Measurements from ENCODE around the gene LYSET.
"Not testable (repeated sequence)": the region's sequence is repeated elsewhere in the genome, so short reads cannot be mapped to it uniquely, and the experiment has no call there.

Gene LYSET, protein sequence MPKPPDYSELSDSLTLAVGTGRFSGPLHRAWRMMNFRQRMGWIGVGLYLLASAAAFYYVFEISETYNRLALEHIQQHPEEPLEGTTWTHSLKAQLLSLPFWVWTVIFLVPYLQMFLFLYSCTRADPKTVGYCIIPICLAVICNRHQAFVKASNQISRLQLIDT

DNA sequence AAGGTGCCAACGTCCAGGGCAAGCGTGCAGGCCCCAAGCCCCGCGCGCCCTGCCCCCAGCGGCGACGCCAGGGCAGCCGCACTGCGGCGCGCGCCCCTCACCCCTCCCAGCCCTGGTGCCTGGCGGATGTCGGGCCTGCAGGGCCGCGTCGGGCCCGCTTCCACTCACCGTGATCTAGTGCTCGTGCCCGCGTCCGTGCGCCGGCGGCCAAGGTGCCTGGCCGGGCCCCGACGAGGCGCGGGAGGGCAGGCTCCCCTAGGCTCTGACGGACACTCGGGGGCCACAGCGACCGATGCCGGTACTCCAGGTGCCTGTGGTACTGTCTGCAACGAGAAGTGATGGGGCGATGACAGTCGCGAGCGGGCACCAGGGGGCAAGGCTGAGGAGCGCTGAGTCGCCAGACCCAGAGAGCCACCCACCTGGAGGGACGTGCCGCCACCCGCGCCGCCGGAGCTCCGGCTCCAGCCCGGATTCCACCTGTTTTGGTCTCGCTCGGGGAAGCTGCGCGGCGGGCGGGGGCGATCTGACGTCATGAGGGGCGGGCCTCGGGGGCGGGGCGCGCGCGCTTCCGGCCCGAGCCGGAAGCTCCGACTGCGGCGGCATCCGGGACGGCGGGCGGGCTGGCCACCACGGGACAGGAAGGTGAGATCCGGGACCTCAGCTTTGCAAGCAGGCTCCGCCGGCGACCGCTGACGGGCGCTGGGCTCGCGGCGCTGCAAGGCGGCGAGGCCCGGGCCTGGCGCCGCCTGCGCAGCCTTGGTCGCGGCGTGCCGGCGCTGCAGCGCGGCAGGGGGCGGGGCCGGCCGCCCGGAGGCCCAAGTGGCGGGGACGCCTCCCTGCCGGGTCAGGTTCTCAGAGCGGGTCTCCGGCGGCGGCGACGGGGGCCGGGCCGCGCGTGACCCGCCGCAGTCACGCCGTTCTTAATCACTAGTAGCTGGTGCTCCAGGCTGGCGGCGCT, at the start of gene LYSET, which contains the start of gene MOAP1:
Gene LYSET (plus strand): TSS at position 927 of the 958 bp plus-strand sequence. CDS start 89 bp downstream, outside the sequence.
Gene MOAP1 (minus strand): TSS at position 507 of the 958 bp plus-strand sequence. CDS start 655 bp downstream, outside the sequence.
- peak; percentile 93 for DNase-seq

DNA sequence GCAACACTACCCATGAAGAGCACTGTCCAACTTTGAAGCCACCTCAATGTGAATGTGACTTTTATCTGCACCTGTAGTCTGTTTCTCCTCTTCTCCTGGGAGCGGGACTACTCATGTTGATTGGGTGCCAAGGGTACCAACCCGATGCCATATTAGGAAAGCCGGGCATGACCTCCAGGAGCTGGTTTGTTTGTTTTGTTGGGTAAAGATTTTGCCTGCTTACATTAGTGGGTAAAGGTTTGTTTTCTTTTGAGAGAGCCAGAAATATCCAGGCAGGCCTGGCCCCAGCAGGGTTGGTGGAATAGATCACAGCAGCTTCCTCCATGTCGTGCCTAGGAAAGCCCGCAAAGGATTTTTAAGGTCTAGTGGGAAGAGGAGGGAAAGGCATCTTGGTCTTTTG, 49.7 kb upstream of the LYSET start:
- DNase-seq: no peak

DNA sequence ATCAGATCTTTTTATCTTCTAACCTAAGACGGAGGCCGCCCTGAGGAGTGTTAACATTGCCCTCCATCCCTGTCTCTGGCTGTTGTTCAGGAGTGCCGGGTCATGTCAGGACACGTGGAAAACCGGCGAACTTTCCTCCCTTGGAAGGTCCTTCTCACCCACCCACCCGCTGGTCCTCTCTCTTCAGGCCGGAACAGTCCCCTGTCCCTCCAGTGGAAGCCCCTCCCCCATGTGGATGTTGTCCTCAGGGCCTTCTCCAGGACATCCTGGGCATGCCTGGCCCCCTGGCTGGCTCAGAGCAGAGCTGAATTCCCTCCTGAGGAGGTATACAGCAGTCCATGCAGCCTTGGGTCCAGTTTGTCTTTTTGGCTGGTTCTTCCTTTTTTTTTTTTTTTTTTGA, 49.1 kb upstream of the LYSET start:
- DNase-seq: no peak

DNA sequence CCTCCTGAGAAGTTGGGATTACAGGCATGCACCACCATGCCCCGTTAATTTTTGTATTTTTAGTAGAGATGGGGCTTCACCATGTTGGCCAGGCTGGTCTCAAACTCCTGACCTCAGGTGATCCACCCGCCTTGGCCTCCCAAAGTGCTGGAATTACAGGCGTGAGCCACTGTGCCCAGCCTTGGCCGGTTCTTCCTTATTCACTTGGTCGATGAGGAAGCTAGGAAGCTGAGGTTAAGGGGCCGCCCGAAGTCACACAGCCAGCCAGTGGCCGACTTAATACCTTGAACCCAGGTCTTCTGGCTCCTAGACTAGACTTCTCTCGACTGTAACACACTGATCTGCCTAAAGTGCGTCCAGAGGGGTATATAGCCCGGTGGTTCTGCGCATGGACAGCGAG, 48.6 kb upstream of the LYSET start:
- DNase-seq: not testable (repeated sequence)

DNA sequence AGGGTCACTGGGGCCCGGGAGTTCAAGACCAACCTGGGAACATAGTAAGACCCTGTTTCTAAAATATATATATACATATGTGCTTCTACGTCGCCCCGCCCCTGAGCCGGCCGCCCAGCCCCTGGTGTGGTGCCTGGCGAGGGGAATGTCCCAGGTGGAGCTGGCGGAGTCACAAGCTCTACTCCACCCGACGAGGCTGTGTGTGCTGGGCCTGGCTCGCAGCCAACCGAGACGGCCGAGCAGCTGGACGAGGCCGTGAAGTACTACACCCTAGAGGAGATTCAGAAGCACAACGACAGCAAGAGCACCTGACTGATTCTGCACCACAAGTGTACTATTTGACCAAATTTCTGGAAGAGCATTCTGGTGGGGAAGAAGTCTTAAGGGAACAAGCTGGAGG, 47.3 kb upstream of the LYSET start:
- peak; percentile 43 for DNase-seq

DNA sequence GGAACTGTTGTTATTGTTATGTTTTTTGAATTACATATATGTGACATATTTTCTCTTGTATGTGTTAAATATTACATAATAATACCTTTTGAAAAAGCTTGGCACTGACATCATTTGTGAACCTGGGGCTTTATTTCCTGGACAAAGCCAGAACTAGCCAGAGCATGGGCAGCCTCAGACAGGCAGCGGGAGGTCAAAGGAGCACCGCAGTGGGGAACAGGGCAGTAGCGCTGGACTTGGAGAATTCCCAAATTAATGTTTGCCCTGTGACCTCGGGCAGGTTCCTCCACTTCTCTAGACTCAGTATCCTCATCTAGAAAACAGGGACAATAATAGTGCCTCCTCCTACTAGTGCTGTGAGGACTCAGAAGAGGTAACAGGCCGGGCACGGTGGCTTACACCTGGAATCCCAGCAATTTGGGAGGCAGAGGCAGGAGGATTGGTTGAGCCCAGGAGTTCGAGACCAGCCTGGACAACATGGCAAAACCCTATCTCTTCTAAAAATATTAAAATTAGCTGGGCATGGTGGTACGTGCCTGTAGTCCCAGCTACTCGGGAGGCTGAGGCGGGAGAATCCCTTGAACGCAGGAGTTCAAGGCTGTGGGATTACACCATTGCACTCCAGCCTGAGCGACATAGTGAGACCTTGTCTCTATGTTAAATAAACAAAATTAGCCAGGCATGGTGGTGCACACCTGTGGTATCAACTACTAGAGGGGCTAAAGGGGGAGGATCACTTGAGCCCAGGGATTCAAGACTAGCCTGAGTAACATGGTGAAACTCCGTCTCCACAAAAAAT, 42.1 kb upstream of the LYSET start:
- no peak for DNase-seq

DNA sequence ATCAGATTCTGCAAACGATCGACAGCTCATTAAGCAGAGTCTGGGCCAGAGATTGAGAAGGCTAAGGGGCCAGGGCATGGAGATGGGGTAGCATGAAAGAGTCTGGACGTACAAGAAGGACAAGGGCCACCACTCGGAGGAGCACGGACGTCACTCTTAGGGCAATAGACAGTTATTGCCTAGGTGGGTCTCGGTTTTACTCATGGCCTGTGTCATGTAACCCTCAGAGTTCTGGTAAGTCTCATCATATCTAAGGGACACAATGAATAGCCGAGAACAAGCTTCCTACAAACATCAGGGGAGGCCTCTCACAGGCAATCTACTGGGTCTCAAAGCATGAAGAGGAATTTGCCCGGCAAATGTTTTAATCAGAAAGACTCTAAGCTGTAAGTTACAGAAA, 39.0 kb upstream of the LYSET start:
- DNase-seq: no peak

DNA sequence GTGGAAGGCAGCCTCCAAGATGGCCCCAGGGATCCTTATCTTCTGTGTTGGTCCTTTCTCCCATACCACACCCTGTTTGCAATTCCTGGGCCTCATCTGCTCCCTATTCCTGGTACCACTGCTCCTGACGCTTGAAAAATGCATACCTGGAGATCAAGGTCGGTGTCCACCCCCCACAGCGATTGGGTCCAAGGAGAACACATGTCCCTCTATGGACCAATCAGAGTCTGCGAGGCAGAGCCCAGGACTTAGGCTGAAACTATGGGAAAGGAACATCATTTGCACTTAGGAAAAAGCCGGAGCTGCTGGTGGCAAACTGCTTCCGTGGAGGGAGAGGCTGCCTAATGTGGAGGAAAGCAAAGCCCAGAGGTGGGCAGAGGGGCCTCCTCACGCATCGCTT, 36.1 kb upstream of the LYSET start:
- no peak for DNase-seq

DNA sequence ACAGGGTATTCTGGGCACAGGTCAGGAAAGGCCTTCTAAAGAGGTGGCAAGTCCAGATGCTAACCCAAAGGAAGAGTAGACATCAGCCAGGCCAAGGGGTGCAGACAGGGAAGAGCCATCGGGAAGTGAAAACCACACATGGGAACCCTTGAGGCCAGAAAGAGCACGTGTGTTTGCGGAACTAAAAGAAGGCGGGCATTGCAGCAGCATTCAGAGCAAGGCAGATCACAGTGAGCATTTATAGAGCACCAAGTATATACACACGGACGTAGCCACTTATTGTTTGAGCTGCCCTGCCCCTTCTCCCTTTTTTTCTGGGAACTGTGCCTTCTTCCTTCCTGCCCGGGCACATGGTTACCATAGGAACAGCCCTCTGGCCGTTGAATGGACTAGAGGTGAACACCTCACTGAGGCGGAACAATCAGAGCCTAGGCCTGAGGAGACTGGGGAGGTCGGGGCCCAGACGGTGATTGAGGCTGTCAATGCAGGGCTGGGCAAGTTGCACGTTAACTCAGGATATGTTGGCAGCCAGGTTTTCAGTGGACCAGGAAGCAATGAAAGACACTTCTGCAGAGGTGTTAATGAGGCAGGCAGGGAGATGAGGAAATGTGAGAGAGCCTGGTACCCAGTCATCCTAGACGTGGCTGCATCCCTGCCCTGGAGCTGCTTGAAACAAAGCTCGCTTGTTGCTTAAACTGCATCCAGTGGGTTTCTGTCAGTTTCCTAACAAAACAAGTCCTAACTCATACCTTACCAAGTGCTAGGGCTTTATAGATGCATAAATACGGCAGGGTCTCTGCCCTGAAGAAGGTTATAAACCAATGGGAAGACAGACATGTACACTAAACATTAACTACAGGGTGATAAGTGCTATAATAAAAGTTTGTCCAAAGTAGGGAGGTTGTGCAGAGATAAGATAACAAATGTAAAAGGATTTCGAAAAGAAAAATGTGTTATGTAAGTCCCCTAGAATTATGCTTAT, 34.6 kb upstream of the LYSET start:
- DNase-seq: no peak

DNA sequence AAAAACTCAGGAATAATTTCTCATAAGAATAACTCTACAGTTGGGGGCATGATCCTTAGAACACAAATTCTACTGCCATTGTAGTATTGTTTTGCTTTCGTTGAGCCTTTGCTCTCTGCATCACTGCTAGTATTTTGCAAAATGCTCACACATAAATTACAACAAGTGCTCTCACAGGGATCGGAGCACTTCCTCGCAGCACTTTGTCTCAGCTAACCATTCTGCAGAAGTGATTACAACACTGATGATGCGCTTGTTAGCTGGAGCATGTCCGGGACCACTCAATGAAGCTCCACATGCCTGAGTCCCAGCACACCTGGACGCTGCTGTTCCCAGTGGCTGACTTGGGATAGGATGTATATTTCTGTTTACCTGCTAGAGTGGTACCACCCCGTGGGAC, 32.0 kb upstream of the LYSET start:
- no peak for DNase-seq

DNA sequence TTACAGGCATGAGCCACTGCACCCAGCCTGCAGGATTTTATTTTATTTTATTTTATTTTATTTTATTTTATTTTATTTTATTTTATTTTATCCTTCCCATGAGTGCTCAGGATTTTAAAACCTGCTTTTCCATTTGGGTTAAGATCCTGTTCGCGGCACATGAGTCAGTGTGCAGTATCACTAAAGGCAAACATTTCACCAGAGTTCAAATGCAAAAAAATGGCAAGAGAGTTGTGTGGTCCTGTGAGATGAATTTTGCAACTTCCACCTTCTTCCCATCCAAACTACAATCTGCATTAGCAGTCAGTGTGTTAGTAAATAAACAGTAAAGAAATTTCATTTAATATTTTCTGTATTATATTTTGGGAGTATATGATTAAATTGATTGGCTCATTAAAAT, 29.4 kb upstream of the LYSET start:
- DNase-seq: no peak

DNA sequence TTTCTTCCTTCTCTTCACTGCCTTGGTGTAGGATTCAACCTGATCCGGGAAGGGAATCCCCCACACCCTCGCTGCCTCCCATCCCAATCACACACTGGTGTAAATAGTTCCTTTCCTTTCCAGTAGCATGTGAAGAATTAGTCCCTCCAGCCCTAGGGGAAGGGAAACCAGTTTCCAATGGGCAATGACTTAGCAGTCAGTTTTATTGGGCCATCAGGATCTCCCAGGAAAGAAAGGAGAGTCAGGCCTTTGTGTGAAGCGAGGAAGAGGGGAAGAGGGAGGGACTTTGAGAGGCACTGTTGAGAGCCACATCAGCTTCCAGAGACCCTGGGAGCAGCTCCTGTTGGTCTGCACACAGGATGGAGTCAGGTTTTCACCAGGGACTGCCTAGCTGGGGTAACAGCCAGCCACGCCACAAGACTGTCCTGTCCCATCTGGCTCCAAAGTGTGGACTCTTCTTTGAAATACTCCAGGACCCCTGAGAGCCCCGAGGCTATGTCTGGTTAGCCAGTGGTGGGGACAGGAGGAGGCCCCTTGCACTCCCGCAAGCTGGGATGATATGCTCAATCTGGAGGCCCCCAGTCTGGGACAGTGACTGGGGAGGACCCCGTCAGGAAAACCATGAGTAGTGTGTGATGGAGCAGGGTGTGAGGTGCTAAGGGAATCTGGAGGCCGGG, 28.3 kb upstream of the LYSET start:
- no peak for DNase-seq

DNA sequence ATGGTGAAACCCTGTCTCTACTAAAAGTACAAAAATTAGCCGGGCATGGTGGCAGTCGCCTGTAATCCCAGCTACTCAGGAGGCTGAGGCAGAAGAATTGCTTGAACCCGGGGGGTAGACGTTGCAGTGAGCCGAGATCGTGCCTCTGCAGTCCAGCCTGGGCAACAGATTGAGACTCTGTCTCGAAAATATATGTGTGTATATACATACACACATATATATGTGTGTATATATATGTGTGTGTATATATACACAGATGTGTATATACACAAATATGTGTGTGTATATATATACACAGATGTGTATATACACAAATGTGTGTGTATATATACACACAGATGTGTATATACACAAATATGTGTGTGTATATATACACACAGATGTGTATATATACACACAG, 26.8 kb upstream of the LYSET start:
- DNase-seq: not testable (repeated sequence)

DNA sequence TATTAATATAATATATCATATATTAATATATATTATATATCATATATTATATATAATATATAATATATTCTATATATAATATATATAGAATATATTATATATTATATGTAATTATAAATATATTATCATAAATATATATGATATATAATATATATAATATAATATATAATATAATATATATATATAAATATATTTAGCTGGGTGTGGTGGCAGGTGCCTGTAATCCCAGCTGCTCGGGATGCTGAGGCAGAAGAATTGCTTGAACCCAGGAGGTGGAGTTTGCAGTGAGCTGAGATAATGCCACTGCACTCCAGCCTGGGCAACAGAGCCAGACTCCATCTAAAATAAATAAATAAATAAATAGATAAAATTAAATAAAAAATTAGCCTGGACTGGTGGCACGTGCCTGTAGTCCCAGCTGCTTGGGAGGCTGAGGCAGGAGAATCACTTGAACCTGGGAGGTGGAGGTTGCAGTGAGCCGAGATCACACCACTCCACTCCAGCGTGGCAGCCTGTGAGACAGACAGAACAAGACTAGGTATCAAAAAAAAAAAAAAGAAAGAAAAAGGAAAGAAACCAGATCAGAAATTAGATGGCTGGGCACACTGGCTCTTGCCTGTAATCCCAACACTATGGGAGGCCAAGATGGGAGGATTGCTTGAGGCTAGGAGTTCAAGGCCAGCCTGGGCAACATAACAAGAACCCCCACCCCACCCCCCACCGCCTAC, 25.3 kb upstream of the LYSET start:
- DNase-seq: not testable (repeated sequence)

DNA sequence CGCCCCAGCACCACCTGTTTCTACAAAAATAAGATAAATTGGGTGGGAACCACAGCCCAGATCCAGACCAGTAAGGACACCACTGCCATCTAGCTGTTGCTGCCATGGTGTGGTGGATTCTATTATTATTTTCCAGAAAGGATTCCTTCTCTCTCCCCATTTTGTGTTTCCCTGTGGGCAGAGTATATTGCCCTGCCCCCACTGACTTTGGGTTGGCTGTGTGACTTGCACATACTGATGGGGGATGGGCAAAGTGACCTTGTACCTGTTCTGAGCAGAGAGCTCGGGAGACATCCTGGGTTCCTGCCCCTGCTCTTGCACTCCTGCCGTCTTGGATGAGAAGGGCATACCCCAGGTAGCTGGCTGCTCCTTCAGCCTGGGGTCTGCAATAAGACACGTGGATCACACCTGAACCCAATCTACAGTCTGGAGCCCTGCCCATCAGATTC, 24.7 kb upstream of the LYSET start:
- DNase-seq: no peak

DNA sequence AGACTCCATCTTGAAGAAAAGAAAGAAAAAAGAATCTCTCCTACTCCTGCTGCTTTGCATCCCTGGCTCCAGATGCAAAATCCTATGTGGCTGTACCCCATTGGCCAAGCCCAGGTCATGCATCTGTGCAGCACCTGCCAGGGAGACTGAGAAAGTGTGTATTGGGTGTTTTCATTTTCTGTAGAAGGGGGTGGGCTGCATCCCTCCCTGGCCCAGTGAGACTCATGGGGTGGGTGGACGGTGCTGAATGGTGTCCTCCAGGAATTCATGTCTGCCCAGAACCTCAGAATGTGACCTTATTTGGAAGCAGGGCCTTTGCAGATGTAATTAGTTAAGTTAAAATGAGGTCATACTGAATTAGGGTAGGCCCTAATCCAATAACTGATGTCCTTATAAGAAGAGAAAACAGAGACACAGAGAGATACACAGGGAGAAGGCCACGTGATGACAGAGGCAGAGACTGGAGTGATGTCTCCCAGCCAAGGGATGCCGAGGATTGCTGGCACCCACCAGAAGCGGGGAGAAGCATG, 23.6 kb upstream of the LYSET start:
- DNase-seq: no peak

DNA sequence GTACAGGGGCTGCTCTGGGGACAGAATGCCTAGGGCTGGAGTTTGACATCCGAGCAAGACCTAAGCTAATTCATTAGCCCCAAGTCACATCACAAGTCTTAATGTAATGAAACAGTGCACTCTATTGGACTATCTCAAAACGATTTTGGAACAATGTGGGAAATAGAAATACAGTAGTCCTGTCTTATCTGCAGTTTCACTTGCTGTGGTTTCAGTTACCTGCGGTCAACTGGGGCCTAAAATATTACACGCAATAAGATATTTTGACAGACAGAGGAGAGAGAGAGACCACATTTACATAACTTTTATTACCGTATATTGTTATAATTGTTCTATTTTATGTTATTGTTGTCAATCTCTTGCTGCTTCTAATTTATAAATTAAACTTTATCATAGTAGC, 21.6 kb upstream of the LYSET start:
- no peak for DNase-seq

DNA sequence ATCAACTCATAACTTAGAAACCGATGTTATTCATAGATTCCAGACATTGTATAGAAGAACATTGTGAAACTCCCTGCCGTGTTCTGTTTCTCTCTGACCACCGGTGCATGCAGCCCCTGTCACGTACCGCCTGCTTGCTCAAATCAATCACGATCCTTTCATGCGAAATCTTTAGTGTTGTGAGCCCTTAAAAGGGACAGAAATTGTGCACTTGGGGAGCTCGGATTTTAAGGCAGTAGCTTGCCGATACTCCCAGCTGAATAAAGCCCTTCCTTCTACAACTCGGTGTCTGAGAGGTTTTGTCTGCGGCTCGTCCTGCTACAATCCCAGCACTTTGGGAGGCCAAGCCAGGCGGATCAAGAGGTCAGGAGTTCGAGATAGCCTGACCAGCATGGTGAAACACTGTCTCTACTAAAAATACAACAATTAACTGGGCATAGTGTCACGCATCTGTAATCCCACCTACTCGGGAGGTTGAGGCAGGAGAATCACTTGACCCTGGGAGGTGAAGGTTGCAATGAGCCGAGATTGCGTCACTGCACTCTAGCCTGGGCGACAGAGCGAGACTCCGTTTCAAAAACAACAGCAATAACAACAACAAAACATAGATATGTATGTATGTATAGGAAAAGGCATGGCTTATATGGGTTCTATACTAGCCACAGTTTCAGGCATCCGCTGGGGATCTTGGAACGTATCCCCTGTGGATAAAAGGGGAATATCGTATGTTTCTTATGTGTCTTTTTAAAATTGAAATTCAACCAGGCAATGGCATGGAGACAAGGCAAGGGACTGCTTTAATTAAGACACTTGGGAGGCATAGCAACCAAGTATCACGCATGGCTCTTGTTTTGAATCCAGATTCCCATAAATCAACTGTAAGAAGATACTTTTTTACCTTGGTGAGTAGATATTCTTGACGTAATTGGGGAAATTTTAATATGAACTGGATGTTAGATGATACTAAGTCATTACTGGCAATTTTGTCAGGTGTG, 19.5 kb upstream of the LYSET start:
- DNase-seq: not testable (repeated sequence)

DNA sequence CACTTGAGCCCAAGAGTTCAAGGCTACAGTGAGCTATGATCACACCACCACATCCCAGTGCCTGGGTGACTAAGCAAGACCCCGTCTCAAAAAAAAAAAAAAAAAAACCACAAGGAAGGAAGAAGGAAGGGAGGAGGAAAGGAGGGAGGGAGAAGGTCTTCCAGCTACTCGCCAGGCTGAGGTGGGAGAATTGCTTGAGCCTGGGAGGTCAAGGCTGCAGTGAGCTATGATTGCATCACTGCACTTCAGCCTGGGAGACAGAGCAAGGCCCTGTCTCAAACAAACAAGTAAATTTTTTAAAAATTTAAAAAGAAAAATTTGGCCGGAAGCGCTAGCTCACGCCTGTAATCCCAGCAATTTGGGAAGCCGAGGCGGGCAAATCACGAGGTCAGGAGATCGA, 16.5 kb upstream of the LYSET start:
- not testable (repeated sequence) for DNase-seq
